SIG-M5 (cell line): ENCODE data around the gene FYB1.
A peak's percentile ranks its signal among the peaks of the same experiment; 100 is the strongest.
"Not testable (repeated sequence)": the region's sequence is repeated elsewhere in the genome, so short reads cannot be mapped to it uniquely, and the experiment has no call there.

Source experiments
- DNase-seq: peaks from one replicate; lab custom pipeline; 2025; lab: John Stamatoyannopoulos, UW

FYB1 gene

DNA sequence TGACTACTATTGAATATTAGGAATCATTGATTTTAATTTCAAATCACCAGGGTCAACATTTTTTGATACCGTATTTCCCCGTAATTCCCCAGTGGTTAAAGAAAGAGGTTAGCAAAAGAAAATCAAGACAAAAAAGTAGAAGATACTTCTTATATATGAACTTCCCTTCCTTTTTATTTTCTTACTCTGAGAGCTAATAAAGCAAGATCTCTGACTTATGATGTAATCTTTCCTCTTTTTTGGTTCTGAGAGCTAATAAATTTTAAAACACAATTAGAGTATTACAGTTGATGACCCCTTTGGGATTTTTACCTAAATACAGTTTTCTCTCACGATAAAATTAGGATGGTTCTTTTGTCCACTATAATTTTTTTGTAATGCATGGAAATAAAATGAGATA, 9.2 kb upstream of the FYB1 start:
- DNase-seq: no peak

DNA sequence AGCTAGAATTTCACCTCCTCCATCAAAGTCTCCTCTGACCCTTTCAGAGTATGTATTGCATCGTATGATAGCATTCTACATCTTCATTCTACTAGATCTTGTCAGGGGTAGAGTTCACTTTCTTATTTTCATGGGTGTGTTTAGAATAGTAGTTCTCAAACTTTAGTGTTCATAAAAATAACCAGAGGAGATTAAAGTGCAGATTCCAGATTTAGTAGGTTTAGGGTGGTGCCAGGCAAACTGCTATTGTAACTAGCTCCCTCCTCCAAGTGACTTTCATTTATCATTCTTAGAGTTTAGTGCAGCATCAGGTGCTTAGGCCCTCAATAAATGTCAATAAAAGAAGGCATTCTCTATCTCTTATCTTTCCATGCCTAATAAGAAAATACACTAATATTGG, 7.2 kb upstream of the FYB1 start:
- DNase-seq: no peak

GRCh38 chr5:39226100-39226451, 6.7 kb upstream of the FYB1 start:
- DNase-seq: no peak

DNA sequence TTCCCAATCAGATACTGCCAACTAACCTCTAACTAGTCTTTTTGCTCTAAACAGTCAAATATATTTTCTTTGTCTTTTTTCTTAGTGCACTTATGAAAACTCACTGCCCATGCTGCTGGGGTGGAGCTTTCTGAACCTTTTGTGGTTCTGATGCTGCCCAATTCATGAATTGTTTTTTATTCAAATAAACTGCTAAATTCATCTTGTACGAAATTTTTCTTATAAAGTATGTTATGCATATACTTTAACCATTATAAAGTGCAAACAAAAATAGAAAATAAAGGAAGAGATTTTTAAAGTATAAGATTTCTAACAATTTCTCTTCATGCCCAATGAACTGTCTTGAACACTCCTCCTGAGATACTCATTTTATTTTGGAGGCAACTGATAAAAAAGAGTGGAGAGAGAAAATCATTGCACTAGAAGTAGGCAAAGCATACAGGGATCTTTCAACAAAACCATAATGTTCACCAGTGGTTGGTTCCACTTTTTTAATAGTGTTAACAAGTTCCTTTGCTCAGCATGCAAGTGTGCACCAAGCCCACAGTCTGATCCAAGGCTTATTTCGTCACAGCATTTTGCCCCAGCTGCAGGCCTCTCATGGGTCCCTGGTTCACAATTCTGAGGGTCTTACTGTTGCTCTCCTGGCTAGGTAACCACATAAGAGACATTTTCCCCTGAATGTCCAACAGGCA, 6.2 kb upstream of the FYB1 start:
- no peak for DNase-seq

DNA sequence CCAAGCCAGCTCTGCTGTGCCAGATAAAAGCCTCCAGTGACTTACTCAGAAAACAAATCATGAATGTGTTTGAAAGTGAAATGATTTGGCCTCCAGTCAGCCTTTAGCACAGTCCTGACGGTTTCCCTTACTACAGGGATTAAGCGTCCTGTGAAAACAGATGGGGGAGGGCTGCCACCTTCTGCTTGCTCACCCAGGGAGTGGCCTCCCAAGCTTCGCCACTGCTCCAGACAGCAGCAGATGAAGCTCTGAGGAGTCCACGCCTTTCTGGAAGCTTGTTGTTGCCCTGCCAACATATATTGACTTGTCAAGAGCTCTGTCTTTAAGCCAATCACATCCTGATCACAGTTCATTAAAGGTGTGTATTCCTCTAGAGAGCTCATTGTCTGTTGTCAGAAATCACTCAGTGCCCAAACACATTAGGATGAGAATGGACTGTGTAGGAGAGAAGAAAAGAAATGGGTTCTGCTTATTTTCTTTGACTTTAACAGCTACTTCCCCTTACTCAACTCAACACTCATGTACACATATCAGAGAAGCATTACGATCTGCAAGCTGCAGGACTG, 4.9 kb upstream of the FYB1 start:
- DNase-seq: peak; percentile 11

DNA sequence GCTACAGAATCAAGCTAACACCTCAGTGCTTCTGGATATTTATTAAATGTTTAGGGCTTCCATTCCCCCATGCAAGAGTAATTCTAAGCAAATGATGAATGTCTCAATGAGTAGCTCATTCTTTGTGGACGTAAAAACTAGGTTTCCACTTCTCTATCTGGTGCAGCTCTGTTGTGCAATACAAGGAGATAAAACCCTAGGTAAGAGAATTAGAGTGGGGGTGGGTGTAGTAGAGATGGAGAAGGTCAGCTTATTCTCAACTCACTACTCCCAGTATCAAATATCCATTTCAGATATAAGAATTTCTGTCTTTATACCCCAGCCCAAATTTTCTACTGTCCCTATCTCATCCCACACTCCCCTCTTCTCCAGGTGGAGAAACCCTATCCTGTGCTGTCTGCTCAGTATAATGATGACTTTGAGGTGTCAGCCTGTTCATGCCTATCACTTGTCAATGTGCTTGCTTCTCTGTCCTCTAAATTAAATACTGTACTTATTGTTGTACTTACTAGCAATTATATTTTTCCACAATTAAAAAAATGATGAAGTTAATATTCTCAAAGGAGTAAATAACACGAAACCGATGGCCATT, 4.3 kb upstream of the FYB1 start:
- DNase-seq: no peak

DNA sequence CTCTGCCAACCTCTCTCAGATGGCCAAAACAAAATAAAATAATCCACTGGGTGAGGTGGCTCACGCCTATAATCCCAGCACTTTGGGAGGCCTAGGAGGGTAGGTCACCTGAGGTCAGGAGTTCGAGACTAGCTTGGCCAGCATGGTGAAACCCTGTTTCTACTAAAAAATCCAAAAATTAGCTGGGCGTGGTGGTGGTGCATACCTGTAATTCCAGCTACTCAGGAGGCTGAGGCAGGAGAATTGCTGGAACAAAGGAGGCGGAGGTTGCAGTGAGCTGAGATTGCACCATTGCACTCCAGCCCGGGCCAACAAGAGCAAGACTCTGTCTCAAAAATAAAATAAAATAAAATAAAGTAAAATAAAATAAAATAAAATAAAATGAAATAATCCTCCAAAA, 2.3 kb upstream of the FYB1 start:
- DNase-seq: not testable (repeated sequence)

- DNase-seq: no peak
Measured at GRCh38 chr5:39220280-39221030, 1.1 kb upstream of the FYB1 start.

GRCh38 chr5:39218482-39219402, 621 bp downstream of the FYB1 start:
- DNase-seq: peak; percentile 16

DNA sequence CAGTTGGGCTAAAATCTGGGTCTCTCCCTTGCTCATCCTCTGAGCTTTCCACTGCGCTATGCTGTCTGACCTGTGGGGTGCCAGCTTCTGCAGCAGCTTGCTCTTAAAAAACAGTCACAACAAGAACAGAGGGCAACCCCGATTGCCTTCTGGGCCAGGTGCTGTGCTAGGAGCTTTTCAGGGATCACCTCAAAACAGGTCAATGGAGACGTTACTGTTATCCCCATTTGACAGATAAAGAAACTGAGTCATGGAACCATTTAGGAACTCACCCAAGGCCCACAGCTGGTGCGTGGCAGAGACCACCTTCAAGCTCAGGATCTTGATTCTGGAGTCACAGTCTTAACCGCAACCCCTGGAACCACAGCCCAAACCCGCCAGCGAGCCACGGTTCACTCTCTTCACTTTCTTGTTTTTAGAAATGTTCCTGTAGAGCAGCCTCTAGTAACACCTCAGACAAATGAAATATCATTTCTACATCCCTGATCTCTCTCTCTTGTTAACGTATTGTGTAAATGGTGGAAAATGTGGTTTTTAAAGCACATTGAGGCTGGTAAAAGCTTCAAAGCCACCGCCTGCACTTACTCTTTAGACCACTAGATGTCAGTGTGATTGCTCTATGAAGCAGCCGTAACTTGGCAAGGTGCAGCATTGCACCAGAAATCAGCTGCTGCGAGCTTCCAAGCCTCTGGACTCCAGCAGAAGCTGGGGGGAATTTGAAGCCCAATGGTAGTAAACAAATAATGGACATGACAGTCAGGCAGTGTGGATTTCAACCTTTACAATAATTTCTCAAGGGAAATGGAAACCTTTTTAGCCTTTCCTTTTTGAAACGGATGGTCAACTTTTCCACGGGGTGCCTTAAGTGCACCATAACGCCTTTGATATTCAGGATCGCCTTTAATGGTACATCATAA, 1.7 kb downstream of the FYB1 start:
- DNase-seq: peak; percentile 39

DNA sequence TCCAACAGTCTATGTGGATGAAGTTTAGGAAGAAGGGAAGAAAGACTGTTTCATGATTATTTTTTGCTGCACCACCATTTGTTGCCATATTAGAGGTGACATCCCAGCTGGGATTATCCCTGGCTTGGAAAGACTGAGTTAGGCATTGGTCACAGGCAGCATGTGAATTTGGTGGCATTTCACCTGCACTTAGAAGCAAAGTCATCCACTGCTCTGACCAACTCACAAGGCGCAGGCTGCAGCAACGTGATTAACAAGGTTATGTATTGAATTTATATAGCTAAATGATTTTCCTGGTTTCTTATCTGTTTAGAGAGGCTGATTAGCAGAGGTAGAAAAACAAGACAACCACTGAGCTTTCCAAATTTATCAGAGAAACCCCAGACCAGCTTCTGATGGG, 2.7 kb downstream of the FYB1 start:
- DNase-seq: no peak

GRCh38 chr5:39215857-39216256, 3.5 kb downstream of the FYB1 start:
- no peak for DNase-seq

DNA sequence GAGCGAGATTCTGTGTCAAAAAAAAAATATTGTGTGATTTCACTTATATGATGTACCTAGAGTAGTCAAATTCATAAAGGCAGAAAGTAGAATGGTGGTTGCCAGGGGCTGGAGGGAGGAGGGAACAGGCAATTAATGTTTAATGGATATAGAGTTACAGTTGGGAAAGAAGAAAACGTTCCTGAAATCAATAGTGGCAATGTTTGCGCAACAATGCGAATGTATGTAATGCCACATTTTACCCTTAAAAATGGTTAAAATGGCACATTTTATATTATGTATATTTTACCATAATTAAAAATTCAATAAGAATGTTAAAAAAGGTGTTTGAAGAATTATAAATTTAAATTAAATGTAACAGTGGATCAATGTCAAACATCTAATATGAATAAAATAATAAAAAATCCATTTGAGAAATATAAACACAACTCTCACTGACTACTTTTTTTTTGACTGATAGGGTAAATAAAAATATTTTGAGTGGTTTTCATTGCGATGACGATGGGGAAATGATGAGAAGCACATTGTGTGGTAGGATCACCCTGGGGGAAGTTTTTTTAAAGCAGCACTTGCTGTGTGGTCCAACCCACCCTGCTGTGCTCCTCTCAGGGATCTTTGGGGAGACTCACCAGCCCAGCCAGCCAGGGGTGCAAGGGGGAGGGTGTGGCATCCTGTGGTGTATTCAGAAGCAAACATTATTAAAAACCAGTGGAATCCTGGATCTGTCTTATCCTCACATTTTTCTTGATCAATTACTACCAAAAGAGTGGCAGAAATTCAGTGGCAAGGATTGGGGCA, 4.3 kb downstream of the FYB1 start:
- no peak for DNase-seq

DNA sequence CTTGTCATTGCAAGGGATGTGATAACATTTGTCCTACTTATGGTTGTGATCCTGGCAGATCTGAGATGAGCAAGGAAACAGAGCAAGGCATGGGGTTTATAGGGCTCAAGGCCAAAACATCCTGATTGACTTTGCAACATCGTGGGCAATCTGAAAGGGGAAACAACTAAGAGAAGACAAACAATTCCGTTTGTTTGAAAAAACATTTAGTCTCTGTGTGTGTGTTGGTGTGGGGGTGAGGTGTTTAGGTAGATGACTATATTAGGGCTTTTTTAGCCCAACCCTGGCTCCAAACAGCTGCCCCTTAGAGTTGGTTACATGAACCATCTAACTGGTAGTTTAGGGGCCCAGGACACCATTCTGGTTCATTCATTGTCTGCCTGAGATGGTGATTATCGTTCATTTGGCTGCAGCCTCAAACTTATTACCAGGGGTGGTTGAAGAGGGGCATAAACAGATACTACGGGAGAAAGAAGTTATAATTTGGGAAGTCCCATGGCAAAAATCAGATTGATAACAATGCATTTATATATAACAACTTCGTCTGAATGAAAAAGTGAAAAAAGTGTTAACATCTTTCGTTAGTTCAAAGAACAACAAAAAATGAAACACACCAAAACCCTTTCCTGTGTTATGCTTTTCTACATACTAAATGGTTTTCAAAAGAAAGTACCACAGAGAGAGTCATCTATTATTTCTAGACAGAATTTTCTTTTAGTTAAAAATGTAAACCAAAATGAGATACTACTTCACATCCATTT, 5.7 kb downstream of the FYB1 start:
- DNase-seq: no peak

- no peak for DNase-seq
Measured at GRCh38 chr5:39211773-39212172, 7.6 kb downstream of the FYB1 start.

DNA sequence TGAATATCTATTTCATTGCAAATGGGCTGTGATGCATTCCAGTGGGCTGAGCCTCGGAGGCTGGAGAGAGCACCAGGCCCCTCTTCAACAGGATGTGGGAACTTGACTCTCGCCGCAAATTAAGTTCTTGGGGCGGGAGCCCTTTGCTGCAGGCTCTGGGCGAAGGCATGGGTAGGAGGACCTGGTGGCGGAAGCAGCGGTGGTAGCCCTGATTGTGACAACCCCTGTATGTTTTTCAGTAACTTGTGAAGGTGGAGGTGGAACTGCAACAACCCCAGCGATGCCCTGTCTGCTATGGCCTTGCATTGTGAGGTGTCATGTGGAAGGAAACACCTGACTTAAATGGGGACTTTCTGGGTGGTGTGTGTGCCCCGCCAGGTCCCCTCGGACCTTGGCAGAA, 9.4 kb downstream of the FYB1 start:
- DNase-seq: no peak

GRCh38 chr5:39208471-39208870, 10.9 kb downstream of the FYB1 start:
- DNase-seq: no peak

DNA sequence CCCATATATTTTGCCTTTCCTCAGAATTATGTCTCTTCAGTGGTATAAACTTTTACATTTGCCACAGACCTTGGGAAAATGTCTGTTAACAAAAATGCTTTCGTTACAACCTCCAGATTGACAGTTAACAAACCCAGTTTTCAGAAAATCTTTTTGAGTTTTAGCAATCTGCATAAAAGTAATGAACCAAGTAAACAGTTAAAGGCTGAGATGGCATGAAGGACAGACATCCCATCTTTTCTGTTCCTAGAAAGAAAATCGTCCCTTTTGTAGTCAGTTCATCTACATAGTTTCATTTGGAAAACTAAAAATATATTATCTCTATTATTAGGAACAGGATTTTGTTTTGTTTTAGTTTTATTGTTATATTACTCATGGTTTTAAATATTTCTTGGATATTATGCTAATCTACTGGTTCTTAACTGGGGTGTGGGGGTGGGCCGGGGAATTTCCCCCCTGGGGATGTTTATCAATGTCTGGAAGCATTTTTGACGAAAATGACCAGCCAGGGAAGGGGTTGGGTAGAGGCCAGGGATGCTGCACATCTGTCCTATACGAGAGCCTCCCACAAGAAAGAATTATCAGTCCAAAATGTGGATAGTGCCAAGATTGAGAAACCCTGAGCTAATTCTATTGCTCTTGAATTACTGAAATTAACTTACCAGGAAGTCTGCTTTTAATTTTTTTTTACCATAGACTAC, 11.9 kb downstream of the FYB1 start:
- DNase-seq: no peak
